Immature natural killer cell (primary cell): Measurements from ENCODE around the gene LMNB1. TPM values are rescaled to one million over a fixed set of nuclear protein-coding genes. Genes with fewer than 3 reads are reported as not detected.
A peak's percentile ranks its signal among the peaks of the same experiment; 100 is the strongest.

Experiments used
- DNase-seq, 3 donors: peaks; one replicate each; pipeline ENCODE4 v3.0.0; 2022; ENCODE audit warnings: mixed read lengths in 1 of 3
- H3K27ac Mint-ChIP-seq, 6 donors: one replicate each; pipeline ENCODE4 v1.8.0; 2020; ENCODE audit warnings: mixed read lengths in 6 of 6, mild to moderate bottlenecking in 5 of 6, inconsistent platforms in 4 of 6, moderate library complexity in 3 of 6
- H3K27me3 Mint-ChIP-seq, 3 donors: one replicate each; pipeline ENCODE4 v1.8.0; 2020 to 2021; ENCODE audit warnings: low read depth in 3 of 3, mild to moderate bottlenecking in 3 of 3, mixed read lengths in 3 of 3, moderate library complexity in 3 of 3, inconsistent platforms in 1 of 3
- H3K36me3 Mint-ChIP-seq, 3 donors: one replicate each; pipeline ENCODE4 v1.8.0; 2020; ENCODE audit warnings: mixed read lengths in 3 of 3, inconsistent platforms in 2 of 3, mild to moderate bottlenecking in 2 of 3
- H3K4me1 Mint-ChIP-seq, 2 donors: one replicate each; pipeline ENCODE4 v1.8.0; 2020; ENCODE audit warnings: inconsistent platforms in 2 of 2, mild to moderate bottlenecking in 2 of 2, mixed read lengths in 2 of 2, moderate library complexity in 1 of 2
- H3K4me3 Mint-ChIP-seq, 5 donors: one replicate each; pipeline ENCODE4 v1.8.0; 2020; ENCODE audit warnings: mild to moderate bottlenecking in 5 of 5, mixed read lengths in 5 of 5, inconsistent platforms in 3 of 5, moderate library complexity in 3 of 5
- H3K9me3 Mint-ChIP-seq, 6 donors: one replicate each; pipeline ENCODE4 v1.8.0; 2020; ENCODE audit warnings: mild to moderate bottlenecking in 6 of 6, mixed read lengths in 6 of 6, inconsistent platforms in 4 of 6, moderate library complexity in 3 of 6
- polyA plus RNA-seq, 3 donors: library from polyadenylated mRNA; unstranded; fragments of 300-500 nt; fragmentation: Illumina TruSeq; gene quantifications; one replicate each; pipeline ENCODE4 v1.2.3, GENCODE V29; 2021

Gene LMNB1
- polyA plus RNA-seq, 3 donors from 2014 or later: 8.7 to 15.8 (median 10.6) TPM

DNA sequence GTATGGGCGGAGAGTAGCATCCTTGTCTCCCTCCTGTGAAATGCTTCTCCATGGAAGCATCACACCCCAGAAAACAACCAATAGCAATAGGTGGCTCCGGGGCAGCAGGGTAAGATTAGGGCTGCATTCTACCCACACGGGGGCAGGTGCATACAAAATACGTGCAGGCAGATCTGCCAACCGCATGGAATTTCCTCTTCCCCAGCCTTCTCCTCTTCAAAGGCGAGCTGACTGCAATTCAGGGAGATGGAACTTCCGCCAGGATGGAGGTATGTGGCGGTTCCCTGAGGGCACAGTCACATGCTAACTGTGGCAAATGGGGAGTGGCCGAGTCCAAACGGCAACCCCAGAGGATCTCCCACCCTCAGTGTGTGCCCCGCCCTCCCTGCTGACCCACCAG is 81.5 kb downstream of the LMNB1 start:
- Mint-ChIP-seq H3K27me3 (peaks cover 0 to 8% (median 0%) of the 10 kb centered on the region in 3 donors), H3K27ac (no peak overlapping the region), H3K4me3 (no peak overlapping the region), H3K9me3 (no peaks in the 10 kb centered on the region), H3K36me3 (peaks cover 0 to 10% (median 0%) of the 10 kb centered on the region in 3 donors), H3K4me1 (peaks cover 14 to 20% of the 10 kb centered on the region in 2 donors)
- DNase-seq: no peak

DNA sequence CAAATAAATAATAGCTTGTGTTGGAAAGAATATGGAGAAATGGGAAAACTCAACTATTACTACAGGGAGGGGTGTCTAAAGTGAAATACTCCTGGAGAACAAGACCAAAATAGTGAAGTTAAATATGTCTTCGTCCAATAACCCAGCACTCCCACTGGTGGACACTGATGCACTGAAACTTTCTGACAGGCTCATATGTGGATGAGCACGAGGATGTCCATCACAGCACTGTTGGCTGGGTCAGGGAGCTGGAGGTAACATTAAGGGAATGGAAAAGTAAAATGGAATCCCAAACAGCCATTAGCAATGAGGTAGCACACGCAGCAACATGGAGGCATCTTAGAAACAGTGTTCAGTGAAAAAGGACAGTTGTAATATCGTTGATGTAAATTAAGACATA is 86.5 kb downstream of the LMNB1 start:
- H3K4me1 Mint-ChIP-seq: peaks cover 0 to under 1% of the 10 kb centered on the region in 2 donors
- peaks cover 0 to 2% (median 0%) of the 10 kb centered on the region in 3 donors for H3K27me3 Mint-ChIP-seq
- no peak overlapping the region for H3K27ac Mint-ChIP-seq
- H3K9me3 Mint-ChIP-seq: no peaks in the 10 kb centered on the region
- no peak for DNase-seq
- H3K36me3 Mint-ChIP-seq: peaks cover 0 to 5% (median 0%) of the 10 kb centered on the region in 3 donors
- no peak overlapping the region for H3K4me3 Mint-ChIP-seq

DNA sequence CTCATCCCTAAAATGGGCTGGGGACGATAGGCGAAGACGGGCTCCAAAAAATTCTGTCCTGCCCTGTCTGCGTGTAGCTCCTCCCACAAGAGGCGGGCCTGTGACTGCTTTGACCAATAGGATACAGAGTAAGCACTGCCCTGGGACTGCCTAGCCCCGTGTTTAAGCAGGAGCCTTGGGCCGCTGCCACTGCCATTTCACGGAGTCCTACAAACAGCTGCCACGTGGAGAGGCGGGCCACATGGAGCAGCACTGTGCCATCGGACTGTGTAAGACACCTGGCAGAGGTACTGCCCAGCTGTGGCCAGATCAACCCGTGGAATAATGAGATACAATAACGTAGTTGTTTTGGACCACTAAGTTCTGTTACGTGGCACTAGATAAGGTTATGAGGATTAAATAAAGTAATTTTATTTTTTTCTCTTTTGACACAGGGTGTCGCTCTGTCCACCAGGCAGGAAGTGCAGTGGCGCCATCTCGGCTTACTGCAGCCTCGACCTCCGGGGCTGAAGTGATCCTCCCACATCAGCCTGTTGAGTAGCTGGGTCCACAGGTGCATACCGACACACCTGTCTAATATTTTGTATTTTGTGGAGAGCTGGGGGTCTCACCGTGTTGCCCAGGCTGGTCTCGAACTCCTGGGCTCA is 87.2 kb downstream of the LMNB1 start:
- Mint-ChIP-seq H3K27me3 (peaks cover 0 to 3% (median 0%) of the 10 kb centered on the region in 3 donors), H3K9me3 (no peaks in the 10 kb centered on the region), H3K27ac (no peak overlapping the region), H3K36me3 (peaks cover 0 to 5% (median 0%) of the 10 kb centered on the region in 3 donors), H3K4me3 (no peak overlapping the region), H3K4me1 (peaks cover 6 to 8% of the 10 kb centered on the region in 2 donors)
- no peak for DNase-seq

DNA sequence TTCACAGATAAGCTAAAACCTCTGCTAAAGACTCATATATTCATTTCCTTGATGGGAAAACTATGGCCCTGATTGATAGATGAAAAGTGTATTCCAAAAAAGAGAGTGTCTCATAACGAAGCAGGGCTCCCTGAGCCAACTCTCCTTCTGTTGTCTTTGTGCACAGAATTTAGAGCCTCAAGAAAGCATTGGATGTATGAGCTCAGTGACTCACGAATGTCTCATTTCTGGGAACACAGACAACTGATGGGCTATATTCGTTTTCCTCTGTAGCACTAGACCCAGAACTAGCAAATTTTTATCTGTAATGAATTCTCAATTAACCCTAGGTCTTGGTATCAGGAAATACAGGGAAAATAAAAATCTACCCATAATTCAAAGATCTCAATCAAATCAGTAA is 88.4 kb downstream of the LMNB1 start:
- Mint-ChIP-seq H3K4me3 (no peak overlapping the region), H3K4me1 (peaks cover 11% of the 10 kb centered on the region in 2 donors), H3K9me3 (no peaks in the 10 kb centered on the region), H3K27ac (no peak overlapping the region), H3K27me3 (peaks cover 0 to 3% (median 0%) of the 10 kb centered on the region in 3 donors), H3K36me3 (peaks cover 0 to 5% (median 0%) of the 10 kb centered on the region in 3 donors)
- no peak for DNase-seq

DNA sequence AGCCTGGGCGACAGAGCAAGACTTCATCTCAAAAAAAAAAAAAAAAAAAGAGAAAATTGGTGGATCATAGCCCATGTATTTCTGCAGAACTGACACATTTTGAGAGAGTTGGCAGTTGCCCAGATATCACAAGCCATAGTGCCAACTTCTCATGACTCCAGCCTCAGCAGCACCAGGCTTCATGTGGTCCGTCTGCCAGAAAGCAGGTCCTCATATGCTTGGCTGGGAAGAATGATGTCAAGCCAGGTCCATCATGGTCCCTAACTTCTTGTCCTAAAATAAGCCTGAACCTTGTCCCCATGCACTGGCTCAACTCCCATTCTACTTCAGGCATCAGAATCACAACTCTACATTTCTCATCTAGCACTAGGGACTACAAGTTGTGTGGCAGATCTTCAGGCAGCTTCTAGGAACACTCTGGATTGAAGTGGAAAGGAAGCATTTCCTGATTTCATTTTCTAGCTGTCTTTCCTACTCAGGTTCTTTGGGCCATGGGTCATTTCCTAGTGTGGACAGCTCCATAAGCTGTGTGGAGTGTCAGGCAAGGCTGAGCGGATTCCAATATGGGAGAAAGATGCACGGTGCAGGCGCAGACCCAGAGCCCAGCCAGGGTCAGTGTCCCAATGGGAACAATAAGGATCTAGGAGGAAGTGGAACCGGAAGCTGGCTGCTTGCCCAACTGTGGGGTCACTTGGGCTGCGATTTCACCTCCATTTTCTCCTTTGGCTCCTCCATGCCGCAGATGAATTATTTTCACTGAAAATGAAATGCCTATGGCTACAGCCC is 90.1 kb downstream of the LMNB1 start:
- H3K27ac Mint-ChIP-seq: no peak overlapping the region
- peaks cover 11% of the 10 kb centered on the region in 2 donors for H3K4me1 Mint-ChIP-seq
- peaks cover 0 to 9% (median 0%) of the 10 kb centered on the region in 3 donors for H3K36me3 Mint-ChIP-seq
- H3K27me3 Mint-ChIP-seq: peaks cover 0 to 3% (median 0%) of the 10 kb centered on the region in 3 donors
- no peaks in the 10 kb centered on the region for H3K9me3 Mint-ChIP-seq
- DNase-seq: no peak
- no peak overlapping the region for H3K4me3 Mint-ChIP-seq

DNA sequence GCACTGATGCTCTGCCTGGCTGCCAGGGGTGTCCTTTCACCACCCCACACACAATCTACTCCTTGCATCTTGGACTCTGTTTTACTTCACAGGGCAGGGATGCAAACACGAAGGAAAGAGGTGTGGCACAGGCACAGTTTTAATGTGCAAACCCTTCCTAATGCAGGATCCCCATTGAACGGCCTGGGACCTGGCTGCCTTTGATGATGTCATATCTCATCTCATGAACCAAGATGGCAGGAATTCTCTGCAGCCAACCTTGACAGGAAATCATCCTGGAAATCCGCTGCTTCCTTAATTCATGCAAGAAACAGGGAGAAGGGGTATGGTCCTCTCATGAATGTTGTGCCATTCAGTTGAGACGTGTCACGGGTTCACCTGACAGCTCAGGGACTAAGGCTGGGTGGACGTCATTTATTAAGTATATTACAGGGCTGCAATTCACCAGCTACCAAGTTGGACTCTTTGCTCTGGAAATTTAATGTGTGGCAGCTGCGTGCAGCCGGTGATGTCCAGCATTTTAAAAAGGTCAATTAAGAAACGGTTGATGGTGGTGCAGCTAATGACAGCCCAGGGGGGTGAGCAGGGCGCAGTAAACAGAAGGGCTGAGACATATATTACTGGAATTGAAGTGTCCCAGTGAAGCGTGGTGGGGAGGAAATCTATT is 91.5 kb downstream of the LMNB1 start:
- no peak for DNase-seq
- peak overlapping the region; percentile 66 to 86 (median 80) for H3K4me3 Mint-ChIP-seq
- peaks cover 11% of the 10 kb centered on the region in 2 donors for H3K4me1 Mint-ChIP-seq
- no peaks in the 10 kb centered on the region for H3K9me3 Mint-ChIP-seq
- peaks cover 0 to 9% (median 0%) of the 10 kb centered on the region in 3 donors for H3K36me3 Mint-ChIP-seq
- H3K27ac Mint-ChIP-seq: peak overlapping the region in 3 of 6 donors; percentile 24 to 37 (median 36)
- H3K27me3 Mint-ChIP-seq: peaks cover 0 to 3% (median 0%) of the 10 kb centered on the region in 3 donors

DNA sequence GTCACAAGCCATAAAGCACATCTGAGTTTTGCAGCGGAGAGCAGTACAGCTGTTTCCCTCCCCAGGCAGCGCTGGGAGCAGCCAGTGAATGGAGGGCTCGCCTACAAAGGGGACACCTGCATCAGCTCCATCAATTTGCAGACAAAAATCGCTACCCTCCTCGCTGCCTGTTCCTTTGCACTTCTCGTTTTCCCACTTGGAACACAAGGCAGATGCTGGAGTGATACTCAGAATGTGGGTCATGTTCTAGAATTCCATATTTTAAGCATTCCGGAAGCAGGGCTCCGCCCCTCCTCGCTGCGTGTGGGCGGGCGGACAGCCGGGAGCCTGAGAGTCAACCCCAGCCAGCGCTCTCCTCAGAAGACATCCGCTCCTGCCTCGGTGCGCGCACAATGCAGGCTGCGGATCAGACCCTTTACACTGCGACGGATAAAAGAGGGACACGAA is 92.1 kb downstream of the LMNB1 start:
- H3K27me3 Mint-ChIP-seq: peaks cover 0 to 3% (median 0%) of the 10 kb centered on the region in 3 donors

DNA sequence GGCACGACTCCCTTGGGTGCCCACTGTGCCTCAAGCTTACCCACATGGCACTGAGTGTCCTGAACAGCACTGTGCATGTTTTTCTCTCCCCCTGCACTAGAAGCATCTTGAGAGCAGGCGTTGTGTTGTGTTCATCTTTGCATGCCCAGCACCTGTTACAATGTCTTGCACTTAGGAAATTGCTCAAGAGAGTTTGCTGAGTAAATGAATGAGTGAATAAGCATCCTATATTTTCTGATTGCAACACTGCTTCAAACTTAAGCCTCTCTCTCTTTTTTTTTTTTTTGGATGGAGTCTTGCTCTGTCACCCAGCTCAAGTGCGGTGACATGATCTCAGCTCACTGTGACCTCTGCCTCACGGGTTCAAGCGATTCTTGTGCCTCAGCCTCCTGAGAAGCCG is 94.5 kb downstream of the LMNB1 start:
- peaks cover 11% of the 10 kb centered on the region in 2 donors for H3K4me1 Mint-ChIP-seq
- H3K36me3 Mint-ChIP-seq: peaks cover 0 to 9% (median 0%) of the 10 kb centered on the region in 3 donors
- H3K27ac Mint-ChIP-seq: no peak overlapping the region
- H3K27me3 Mint-ChIP-seq: peaks cover 0 to 3% (median 0%) of the 10 kb centered on the region in 3 donors
- no peaks in the 10 kb centered on the region for H3K9me3 Mint-ChIP-seq
- DNase-seq: no peak
- no peak overlapping the region for H3K4me3 Mint-ChIP-seq

More for the DNA sequence above, 92.1 kb downstream of the LMNB1 start:
- Mint-ChIP-seq H3K36me3 (peaks cover 0 to 9% (median 0%) of the 10 kb centered on the region in 3 donors), H3K4me3 (peak overlapping the region; percentile 66 to 86 (median 80)), H3K27ac (peak overlapping the region in 4 of 6 donors; percentile 24 to 59 (median 36)), H3K9me3 (no peaks in the 10 kb centered on the region), H3K4me1 (peaks cover 11% of the 10 kb centered on the region in 2 donors)
- peak in 2 of 3 donors; percentile 8 to 19 for DNase-seq

DNA sequence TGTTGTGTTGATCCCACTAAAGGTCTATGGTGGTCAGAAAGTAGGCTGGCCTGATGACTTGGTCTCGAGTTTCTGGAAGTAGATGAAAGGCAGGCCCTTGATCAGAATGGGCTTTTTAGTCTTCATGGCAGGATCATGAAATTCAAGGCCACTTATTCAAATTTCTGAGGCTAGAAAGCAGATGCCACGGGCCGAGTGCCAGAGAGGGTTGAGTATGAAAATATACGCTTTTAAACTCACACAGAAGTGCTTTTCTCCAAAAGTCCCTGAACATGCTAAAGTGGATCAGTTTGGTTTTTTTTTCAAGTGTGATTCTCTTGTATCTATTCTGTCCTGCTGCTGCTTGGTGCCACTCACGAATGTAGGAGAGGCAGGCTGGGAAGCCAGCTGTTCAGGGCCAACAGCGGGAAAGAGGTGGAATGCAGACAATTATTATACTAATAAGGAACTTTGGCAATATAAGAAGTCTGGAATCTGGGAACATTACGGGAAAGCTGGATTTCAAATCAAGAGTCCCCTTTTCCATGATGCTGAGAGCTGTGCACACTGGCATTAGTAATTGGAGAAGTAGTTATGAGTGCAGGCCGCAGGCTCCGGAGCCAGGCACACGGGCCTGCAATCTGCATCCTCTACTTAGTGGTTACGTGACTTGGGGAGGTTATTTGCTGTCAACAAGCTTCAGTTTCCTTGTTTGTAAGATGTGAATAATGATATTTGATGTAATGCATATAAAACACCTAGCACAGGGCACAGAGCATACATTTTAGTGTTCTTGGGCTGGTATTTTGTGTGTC is 95.8 kb downstream of the LMNB1 start:
- Mint-ChIP-seq H3K27me3 (peaks cover 0 to 3% (median 3%) of the 10 kb centered on the region in 3 donors), H3K36me3 (peaks cover 0 to 13% (median 8%) of the 10 kb centered on the region in 3 donors), H3K4me1 (peaks cover 11% of the 10 kb centered on the region in 2 donors), H3K4me3 (no peak overlapping the region), H3K27ac (peak overlapping the region in 1 of 6 donors; percentile 40), H3K9me3 (no peaks in the 10 kb centered on the region)
- no peak for DNase-seq

DNA sequence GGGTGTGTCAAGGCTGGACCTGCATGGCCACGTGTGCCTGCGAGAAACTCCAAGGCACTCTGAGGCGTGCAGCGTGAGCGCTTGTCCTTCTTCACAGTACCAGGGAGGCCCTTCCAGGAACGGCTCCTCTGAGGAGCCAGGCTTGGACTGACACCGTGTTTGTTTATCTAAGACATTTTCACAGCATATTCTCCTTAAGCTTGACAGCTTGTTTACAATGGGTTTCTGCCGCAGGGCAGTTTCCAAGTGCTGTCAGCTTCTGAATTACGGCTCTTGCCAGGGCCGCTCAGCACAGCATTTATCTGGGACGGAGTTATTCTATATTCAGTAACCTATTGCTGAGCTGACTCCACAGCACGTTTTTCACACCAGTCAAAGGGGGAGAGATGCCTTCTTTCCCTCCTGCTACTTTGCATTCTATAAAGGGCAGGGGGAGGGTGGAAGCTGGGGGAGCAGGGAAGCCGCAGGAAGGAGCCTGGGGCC is 98.4 kb downstream of the LMNB1 start:
- no peak overlapping the region for H3K27ac Mint-ChIP-seq
- no peaks in the 10 kb centered on the region for H3K9me3 Mint-ChIP-seq
- no peak for DNase-seq
- H3K4me3 Mint-ChIP-seq: no peak overlapping the region
- peaks cover 0 to 17% (median 8%) of the 10 kb centered on the region in 3 donors for H3K36me3 Mint-ChIP-seq
- peaks cover 0 to 3% (median 0%) of the 10 kb centered on the region in 3 donors for H3K27me3 Mint-ChIP-seq
- no peaks in the 10 kb centered on the region for H3K4me1 Mint-ChIP-seq

DNA sequence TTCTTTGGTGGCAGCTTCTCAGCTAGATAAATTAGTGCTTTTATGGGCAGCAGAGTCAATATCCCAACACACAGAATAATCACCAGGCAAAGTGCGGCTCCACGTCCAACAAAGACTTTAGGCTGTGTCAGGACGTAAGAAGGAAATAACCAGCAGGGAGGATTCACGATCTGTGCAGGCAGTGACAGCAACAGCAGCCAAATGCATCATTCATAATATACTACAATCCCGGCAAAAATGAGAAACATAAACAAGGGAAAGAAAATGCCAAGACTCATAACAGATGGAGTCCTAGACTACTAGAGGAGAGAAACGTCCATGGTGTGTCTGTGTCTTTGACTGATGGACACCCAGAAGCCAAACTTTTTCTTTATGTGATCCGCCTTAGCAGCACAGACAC is 100.7 kb downstream of the LMNB1 start:
- H3K9me3 Mint-ChIP-seq: no peaks in the 10 kb centered on the region
- peaks cover 0 to 3% (median 0%) of the 10 kb centered on the region in 3 donors for H3K27me3 Mint-ChIP-seq
- no peak for DNase-seq
- peaks cover 0 to 8% (median 8%) of the 10 kb centered on the region in 3 donors for H3K36me3 Mint-ChIP-seq
- no peaks in the 10 kb centered on the region for H3K4me1 Mint-ChIP-seq
- no peak overlapping the region for H3K27ac Mint-ChIP-seq
- H3K4me3 Mint-ChIP-seq: no peak overlapping the region

DNA sequence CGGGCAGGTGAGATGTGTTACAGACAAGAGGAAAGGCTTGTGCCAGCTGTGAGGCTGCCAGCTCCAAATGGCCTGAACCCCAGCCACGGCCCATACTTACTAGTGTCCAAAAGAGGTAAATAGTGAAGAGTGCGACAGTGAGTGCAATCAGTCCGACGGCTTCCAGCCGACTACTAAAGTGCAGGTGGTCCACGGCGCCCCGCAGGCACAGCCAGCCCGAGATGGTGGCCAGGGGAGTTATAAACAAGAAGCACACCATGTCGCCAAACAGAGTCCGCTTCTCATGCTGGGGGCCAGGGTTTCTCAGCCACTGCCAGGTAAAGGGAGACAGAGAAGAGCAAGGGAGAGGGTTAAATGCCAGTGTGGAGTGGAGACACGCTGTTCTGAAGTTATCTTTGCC is 101.1 kb downstream of the LMNB1 start:
- Mint-ChIP-seq H3K27me3 (peaks cover 0 to 3% (median 0%) of the 10 kb centered on the region in 3 donors), H3K9me3 (no peaks in the 10 kb centered on the region), H3K4me1 (no peaks in the 10 kb centered on the region), H3K36me3 (peaks cover 0 to 8% (median 8%) of the 10 kb centered on the region in 3 donors), H3K4me3 (no peak overlapping the region), H3K27ac (no peak overlapping the region)
- no peak for DNase-seq

DNA sequence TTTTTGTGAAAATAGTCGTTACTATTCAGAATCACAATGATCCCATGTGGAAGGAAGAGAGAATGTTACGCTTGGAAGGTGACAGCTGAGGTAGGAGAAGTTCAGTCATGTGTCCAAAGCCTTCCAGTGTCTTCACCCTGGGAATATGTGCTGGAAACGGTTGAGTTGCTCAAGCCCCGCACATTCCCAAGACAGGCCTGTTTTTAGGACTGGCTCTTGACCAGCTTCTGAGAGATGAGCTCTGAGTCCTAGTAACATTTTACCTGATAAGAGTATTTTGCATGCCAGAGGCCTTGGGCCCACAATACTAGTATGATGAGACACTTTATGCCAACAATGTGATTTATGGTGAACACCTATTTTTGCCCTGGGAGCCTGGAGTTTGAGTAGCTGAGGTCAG is 101.7 kb downstream of the LMNB1 start:
- H3K4me3 Mint-ChIP-seq: no peak overlapping the region
- H3K27ac Mint-ChIP-seq: no peak overlapping the region
- peaks cover 0 to 8% (median 8%) of the 10 kb centered on the region in 3 donors for H3K36me3 Mint-ChIP-seq
- no peak for DNase-seq
- H3K4me1 Mint-ChIP-seq: no peaks in the 10 kb centered on the region
- no peaks in the 10 kb centered on the region for H3K9me3 Mint-ChIP-seq
- peaks cover 0 to 3% (median 0%) of the 10 kb centered on the region in 3 donors for H3K27me3 Mint-ChIP-seq
